Right lobe of liver (tissue), 4 donors: Measurements from ENCODE around the gene EML2.

Experiments used
- CTCF ChIP-seq, 4 donors: fragments of 200-600 bp in 3 of 4; fragments of 450-650 bp in 1 of 4; IDR thresholded peaks; one replicate each; pipeline versions ENCODE4 v1.5.1 to v1.8.0; 2016 to 2022; ENCODE audit warnings: antibody characterized with exemption in 4 of 4, mild to moderate bottlenecking in 2 of 4
- POLR2A ChIP-seq: fragments of 450-650 bp; IDR thresholded peaks from one replicate; pipeline ENCODE4 v1.6.1; 2017; ENCODE audit warnings: antibody characterized with exemption, mild to moderate bottlenecking
- donor health status: DM: no; HTN: no; CAD: no.
- donor health status: DM: no; HTN: no; CAD: no.
- donor health status: DM: no; HTN: yes; CAD: no.

GRCh38 chr19:45682117-45682516, 42.9 kb upstream of the EML2 start:
- TF ChIP-seq POLR2A (no peak), CTCF (IDR thresholded peaks at IDR 0.05) (no peak)
